GM12878 (cell line): ENCODE data around the gene HSPA2. TPM values are rescaled to one million over a fixed set of nuclear protein-coding genes. Genes with fewer than 3 reads are reported as not detected.
A peak's percentile ranks its signal among the peaks of the same experiment; 100 is the strongest.

Experiments
- BHLHE40 ChIP-seq, 2 experiments: fragments of 450-650 bp in 1 of 2; IDR thresholded peaks; 2 replicates each; pipeline ENCODE4 v1.6.1; 2011 to 2017; ENCODE audit warnings: low read depth in 2 of 2, borderline replicate concordance in 1 of 2, improper control_type of control experiment in 1 of 2, low read length in 1 of 2, mild to moderate bottlenecking in 1 of 2
- CBFB ChIP-seq: IDR thresholded peaks from 2 replicates; pipeline ENCODE4 v1.6.1; 2016; ENCODE audit warnings: antibody characterized with exemption, low read depth
- EP300 ChIP-seq, 2 experiments: fragments of 150-350 bp in 1 of 2; IDR thresholded peaks; 2 replicates each; pipeline ENCODE4 v1.6.1; 2011 to 2012; ENCODE audit warnings: low read depth in 2 of 2, low read length in 2 of 2, borderline replicate concordance in 1 of 2, improper control_type of control experiment in 1 of 2, inconsistent platforms in 1 of 2; ENCODE audit not compliant: control insufficient read depth in 1 of 2
- GATAD2B ChIP-seq: fragments of 450-650 bp; conservative IDR thresholded peaks from 2 replicates; pipeline ENCODE4 v1.6.1; 2017; ENCODE audit warnings: low read depth, mild to moderate bottlenecking, moderate library complexity
- IKZF1 ChIP-seq: fragments of 450-650 bp; conservative IDR thresholded peaks from 2 replicates; pipeline ENCODE4 v1.6.1; 2017; ENCODE audit warnings: antibody characterized with exemption, mild to moderate bottlenecking
- IKZF2 ChIP-seq, 2 experiments: fragments of 450-650 bp; IDR thresholded peaks; 2 replicates each; pipeline ENCODE4 v1.6.1; 2017; ENCODE audit warnings: mild to moderate bottlenecking in 2 of 2, moderate library complexity in 2 of 2
- JUND ChIP-seq: IDR thresholded peaks from 2 replicates; pipeline ENCODE4 v1.6.1; 2012; ENCODE audit warnings: low read depth, mild to moderate bottlenecking, low read length, improper control_type of control experiment, moderate library complexity
- MXI1 ChIP-seq: fragments of 150-350 bp; IDR thresholded peaks from 2 replicates; pipeline ENCODE4 v1.6.1; 2011; ENCODE audit warnings: low read depth, mild to moderate bottlenecking, inconsistent platforms, low read length, improper control_type of control experiment
- PAX5 ChIP-seq: IDR thresholded peaks from 2 replicates; pipeline ENCODE4 v1.6.1; 2011; ENCODE audit warnings: low read depth, low read length, borderline replicate concordance
- POLR2AphosphoS5 ChIP-seq: IDR thresholded peaks from 2 replicates; pipeline ENCODE4 v1.6.1; 2011; ENCODE audit warnings: mild to moderate bottlenecking, low read length, inconsistent platforms
- SMARCA5 ChIP-seq: fragments of 450-650 bp; IDR thresholded peaks from 2 replicates; pipeline ENCODE4 v1.6.1; 2017; ENCODE audit warnings: mild to moderate bottlenecking
- SREBF1 ChIP-seq: IDR thresholded peaks from 2 replicates; pipeline ENCODE4 v1.6.1; 2012; ENCODE audit warnings: mild to moderate bottlenecking, low read length
- STAT1 ChIP-seq: fragments of 450-650 bp; conservative IDR thresholded peaks from 2 replicates; pipeline ENCODE4 v1.6.1; 2014; ENCODE audit warnings: antibody characterized with exemption, mild to moderate bottlenecking
- TAF1 ChIP-seq: IDR thresholded peaks from 2 replicates; pipeline ENCODE4 v1.6.1; 2011; ENCODE audit warnings: mild to moderate bottlenecking, low read depth, low read length, borderline replicate concordance
- YY1 ChIP-seq: IDR thresholded peaks from 2 replicates; pipeline ENCODE4 v1.6.1; 2011; ENCODE audit warnings: low read depth, mild to moderate bottlenecking, low read length
- ZNF24 ChIP-seq: fragments of 450-650 bp; IDR thresholded peaks from 2 replicates; pipeline ENCODE4 v1.6.1; 2017; ENCODE audit warnings: antibody characterized with exemption, mild to moderate bottlenecking
- polyA plus RNA-seq, 11 experiments: library from polyadenylated mRNA; depleted of rRNA in 4 of 11; unstranded in 6 of 11; stranded (reverse) in 5 of 11; fragments of >200 nt; fragmentation: Nextera tagmentation in 4 of 11; fragmentation: Illumina TruSeq in 1 of 11; extraction: Ambion mirVana in 4 of 11; extraction: Trizol in 1 of 11; gene quantifications; 1 replicate in 1 of 11; 2 replicates in 10 of 11; pipeline versions ENCODE4 v1.2.1 to v1.2.3, GENCODE V29; 2011 to 2016; ENCODE audit warnings: inconsistent platforms in 2 of 11, missing spikeins in 2 of 11, low read depth in 1 of 11
- total RNA-seq, 4 experiments: library from RNA; depleted of rRNA in 3 of 4; stranded (reverse); fragments of >200 nt in 3 of 4; fragmentation: Illumina TruSeq in 1 of 4; extraction: Trizol in 1 of 4; gene quantifications; 2 replicates each; pipeline versions ENCODE4 v1.2.1 to v1.2.3, GENCODE V29; 2013 to 2021
- TF ChIP-seq, protein P1 (sequence below): fragments of 150-350 bp; IDR thresholded peaks from 2 replicates; pipeline ENCODE4 v1.6.1; 2016; ENCODE audit warnings: low read depth, low read length
- TF ChIP-seq, protein P2 (sequence below): fragments of 450-650 bp; IDR thresholded peaks from 2 replicates; pipeline ENCODE4 v1.6.1; 2016; ENCODE audit warnings: mild to moderate bottlenecking
- TF ChIP-seq, protein P3 (sequence below): fragments of 450-650 bp; IDR thresholded peaks from 2 replicates; pipeline ENCODE4 v1.6.1; 2018; ENCODE audit warnings: mild to moderate bottlenecking, low read depth, moderate library complexity; ENCODE audit not compliant: partially characterized antibody
- TF ChIP-seq, protein P4 (sequence below): fragments of 450-650 bp; formaldehyde crosslinking; IDR thresholded peaks from 2 replicates; pipeline ENCODE4 v1.4.0; 2020; ENCODE audit warnings: mild to moderate bottlenecking, moderate library complexity

Gene HSPA2
- total and polyA plus RNA-seq, 10 of the 15 experiments (the other 5 are each of a cell fraction or from before 2014, with no cell fraction given), result 0.02 to 1.2 (median 0.65) TPM

DNA sequence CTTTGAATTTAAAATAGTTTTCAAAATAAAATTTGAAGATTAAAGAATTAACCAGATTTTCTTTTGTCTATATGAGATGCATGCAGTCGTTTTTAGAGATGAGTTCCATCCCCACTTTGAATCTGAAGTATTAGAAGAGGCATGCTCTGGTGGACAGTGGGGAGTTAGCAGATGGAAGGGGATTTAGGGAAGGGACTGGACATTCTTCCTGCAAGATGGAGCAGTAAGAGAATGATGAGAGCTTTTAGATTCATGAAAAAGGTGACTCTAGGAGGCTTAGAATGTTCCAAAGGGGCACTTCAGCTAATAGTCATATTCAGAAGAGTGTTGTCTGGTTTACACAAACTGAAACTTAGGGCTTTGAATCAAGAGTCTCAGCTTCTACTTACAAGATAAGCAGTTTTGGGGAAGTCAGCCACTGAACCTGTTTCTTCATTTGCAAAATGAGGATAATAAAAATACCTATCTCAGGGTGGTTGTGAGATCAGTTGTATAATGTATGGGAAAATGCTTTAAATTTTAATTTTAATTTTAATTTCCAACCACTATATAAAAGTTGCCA is 32.2 kb upstream of the HSPA2 start (continued):
- TF ChIP-seq, protein P1, sequence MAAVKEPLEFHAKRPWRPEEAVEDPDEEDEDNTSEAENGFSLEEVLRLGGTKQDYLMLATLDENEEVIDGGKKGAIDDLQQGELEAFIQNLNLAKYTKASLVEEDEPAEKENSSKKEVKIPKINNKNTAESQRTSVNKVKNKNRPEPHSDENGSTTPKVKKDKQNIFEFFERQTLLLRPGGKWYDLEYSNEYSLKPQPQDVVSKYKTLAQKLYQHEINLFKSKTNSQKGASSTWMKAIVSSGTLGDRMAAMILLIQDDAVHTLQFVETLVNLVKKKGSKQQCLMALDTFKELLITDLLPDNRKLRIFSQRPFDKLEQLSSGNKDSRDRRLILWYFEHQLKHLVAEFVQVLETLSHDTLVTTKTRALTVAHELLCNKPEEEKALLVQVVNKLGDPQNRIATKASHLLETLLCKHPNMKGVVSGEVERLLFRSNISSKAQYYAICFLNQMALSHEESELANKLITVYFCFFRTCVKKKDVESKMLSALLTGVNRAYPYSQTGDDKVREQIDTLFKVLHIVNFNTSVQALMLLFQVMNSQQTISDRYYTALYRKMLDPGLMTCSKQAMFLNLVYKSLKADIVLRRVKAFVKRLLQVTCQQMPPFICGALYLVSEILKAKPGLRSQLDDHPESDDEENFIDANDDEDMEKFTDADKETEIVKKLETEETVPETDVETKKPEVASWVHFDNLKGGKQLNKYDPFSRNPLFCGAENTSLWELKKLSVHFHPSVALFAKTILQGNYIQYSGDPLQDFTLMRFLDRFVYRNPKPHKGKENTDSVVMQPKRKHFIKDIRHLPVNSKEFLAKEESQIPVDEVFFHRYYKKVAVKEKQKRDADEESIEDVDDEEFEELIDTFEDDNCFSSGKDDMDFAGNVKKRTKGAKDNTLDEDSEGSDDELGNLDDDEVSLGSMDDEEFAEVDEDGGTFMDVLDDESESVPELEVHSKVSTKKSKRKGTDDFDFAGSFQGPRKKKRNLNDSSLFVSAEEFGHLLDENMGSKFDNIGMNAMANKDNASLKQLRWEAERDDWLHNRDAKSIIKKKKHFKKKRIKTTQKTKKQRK, result no peak
- no peak for TF ChIP-seq PAX5
- TF ChIP-seq JUND, result 0 out of 2 replicates have a peak, but pooled peaks have one; percentile 30
- TF ChIP-seq YY1, result 0 out of 2 replicates have a peak, but pooled peaks have one; percentile 13
- TF ChIP-seq TAF1, result no peak
- TF ChIP-seq BHLHE40 (IDR thresholded peaks at IDR 0.05; ENCODE audit: borderline replicate concordance in 1 of 2, low read depth in 2 of 2, low read length in 1 of 2), result no peak
- TF ChIP-seq, protein P2, sequence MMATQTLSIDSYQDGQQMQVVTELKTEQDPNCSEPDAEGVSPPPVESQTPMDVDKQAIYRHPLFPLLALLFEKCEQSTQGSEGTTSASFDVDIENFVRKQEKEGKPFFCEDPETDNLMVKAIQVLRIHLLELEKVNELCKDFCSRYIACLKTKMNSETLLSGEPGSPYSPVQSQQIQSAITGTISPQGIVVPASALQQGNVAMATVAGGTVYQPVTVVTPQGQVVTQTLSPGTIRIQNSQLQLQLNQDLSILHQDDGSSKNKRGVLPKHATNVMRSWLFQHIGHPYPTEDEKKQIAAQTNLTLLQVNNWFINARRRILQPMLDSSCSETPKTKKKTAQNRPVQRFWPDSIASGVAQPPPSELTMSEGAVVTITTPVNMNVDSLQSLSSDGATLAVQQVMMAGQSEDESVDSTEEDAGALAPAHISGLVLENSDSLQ, result no peak
- TF ChIP-seq SMARCA5, result no peak
- TF ChIP-seq, protein P3, sequence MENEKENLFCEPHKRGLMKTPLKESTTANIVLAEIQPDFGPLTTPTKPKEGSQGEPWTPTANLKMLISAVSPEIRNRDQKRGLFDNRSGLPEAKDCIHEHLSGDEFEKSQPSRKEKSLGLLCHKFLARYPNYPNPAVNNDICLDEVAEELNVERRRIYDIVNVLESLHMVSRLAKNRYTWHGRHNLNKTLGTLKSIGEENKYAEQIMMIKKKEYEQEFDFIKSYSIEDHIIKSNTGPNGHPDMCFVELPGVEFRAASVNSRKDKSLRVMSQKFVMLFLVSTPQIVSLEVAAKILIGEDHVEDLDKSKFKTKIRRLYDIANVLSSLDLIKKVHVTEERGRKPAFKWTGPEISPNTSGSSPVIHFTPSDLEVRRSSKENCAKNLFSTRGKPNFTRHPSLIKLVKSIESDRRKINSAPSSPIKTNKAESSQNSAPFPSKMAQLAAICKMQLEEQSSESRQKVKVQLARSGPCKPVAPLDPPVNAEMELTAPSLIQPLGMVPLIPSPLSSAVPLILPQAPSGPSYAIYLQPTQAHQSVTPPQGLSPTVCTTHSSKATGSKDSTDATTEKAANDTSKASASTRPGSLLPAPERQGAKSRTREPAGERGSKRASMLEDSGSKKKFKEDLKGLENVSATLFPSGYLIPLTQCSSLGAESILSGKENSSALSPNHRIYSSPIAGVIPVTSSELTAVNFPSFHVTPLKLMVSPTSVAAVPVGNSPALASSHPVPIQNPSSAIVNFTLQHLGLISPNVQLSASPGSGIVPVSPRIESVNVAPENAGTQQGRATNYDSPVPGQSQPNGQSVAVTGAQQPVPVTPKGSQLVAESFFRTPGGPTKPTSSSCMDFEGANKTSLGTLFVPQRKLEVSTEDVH, result no peak
- TF ChIP-seq POLR2AphosphoS5, result no peak
- TF ChIP-seq STAT1, result no peak
- TF ChIP-seq IKZF1, result no peak; the same call in 1 of the 2 replicates
- TF ChIP-seq ZNF24, result no peak
- no peak for TF ChIP-seq GATAD2B
- 0 out of 4 replicates have a peak, but pooled peaks of 1 of the 2 experiments have one; percentile 64 for TF ChIP-seq EP300 (IDR thresholded peaks at IDR 0.05; ENCODE audit: borderline replicate concordance in 1 of 2, control insufficient read depth in 1 of 2, low read depth in 2 of 2, low read length in 2 of 2)
- TF ChIP-seq SREBF1, result no peak
- no peak for TF ChIP-seq CBFB
- TF ChIP-seq IKZF2 (IDR thresholded peaks at IDR 0.05), result peak; percentile 10 to 23; a peak in 1 of 4 replicates
- TF ChIP-seq, protein P4, sequence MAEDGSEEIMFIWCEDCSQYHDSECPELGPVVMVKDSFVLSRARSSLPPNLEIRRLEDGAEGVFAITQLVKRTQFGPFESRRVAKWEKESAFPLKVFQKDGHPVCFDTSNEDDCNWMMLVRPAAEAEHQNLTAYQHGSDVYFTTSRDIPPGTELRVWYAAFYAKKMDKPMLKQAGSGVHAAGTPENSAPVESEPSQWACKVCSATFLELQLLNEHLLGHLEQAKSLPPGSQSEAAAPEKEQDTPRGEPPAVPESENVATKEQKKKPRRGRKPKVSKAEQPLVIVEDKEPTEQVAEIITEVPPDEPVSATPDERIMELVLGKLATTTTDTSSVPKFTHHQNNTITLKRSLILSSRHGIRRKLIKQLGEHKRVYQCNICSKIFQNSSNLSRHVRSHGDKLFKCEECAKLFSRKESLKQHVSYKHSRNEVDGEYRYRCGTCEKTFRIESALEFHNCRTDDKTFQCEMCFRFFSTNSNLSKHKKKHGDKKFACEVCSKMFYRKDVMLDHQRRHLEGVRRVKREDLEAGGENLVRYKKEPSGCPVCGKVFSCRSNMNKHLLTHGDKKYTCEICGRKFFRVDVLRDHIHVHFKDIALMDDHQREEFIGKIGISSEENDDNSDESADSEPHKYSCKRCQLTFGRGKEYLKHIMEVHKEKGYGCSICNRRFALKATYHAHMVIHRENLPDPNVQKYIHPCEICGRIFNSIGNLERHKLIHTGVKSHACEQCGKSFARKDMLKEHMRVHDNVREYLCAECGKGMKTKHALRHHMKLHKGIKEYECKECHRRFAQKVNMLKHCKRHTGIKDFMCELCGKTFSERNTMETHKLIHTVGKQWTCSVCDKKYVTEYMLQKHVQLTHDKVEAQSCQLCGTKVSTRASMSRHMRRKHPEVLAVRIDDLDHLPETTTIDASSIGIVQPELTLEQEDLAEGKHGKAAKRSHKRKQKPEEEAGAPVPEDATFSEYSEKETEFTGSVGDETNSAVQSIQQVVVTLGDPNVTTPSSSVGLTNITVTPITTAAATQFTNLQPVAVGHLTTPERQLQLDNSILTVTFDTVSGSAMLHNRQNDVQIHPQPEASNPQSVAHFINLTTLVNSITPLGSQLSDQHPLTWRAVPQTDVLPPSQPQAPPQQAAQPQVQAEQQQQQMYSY (CRISPR knock-in tag), result no peak
- TF ChIP-seq MXI1, result 0 out of 2 replicates have a peak, but pooled peaks have one; percentile 8
